OCI-M2 (cell line): Measurements from ENCODE around the gene WDR81.
"Not testable (repeated sequence)": the region's sequence is repeated elsewhere in the genome, so short reads cannot be mapped to it uniquely, and the experiment has no call there.

ENCODE experiments used
- DNase-seq: peaks from one replicate; lab custom pipeline; 2025; ENCODE audit not compliant: unreplicated experiment; lab: John Stamatoyannopoulos, UW

WDR81 gene

GRCh38 chr17:1753767-1754429 lies 29.4 kb downstream of the WDR81 start:
- no peak for DNase-seq

DNA sequence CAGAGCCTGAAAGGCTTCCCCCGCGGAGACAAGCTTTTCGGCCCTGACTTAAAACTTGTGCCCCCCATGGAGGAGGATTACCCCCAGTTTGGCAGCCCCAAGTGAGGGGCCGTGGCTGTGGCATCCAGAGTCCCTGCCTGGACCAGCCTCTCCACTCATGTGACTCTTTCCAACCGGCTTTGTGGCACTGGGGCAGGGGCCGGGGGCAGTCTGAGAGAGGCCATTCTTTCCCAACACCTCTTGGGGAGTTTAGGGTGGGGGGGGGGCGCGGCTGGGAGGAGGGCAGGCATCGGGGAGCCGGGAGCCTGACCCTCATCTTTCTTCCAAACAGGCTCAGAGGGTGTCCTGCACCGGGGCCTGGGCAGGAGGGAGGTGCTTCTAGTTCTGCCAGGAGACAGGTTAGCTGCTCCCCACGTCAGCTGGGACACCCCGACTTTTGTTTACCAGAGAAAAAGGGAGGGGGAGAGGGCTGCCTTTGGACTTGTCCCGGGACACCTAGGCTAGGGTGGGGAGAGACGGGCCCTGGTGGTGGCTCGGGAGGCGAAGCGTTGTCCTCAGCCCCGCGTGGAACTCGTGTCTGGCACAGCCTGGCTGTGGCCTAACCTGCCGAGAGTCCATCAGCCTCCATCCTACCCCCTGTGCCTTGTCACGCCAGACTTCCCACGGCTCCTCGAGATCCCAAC lies 30.1 kb downstream of the WDR81 start:
- no peak for DNase-seq

DNA sequence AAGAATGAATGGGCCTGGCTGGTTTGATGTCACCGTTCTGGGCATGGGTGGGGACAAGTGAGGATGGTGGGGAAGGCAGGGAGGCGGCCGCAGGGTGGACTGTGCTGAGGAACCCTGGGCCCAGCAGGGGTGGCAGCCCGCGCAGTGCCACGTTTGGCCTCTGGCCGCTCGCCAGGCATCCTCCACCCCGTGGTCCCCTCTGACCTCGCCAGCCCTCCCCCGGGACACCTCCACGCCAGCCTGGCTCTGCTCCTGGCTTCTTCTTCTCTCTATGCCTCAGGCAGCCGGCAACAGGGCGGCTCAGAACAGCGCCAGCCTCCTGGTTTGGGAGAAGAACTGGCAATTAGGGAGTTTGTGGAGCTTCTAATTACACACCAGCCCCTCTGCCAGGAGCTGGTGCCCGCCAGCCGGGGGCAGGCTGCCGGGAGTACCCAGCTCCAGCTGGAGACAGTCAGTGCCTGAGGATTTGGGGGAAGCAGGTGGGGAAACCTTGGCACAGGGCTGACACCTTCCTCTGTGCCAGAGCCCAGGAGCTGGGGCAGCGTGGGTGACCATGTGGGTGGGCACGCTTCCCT lies 30.8 kb downstream of the WDR81 start:
- DNase-seq = no peak

GRCh38 chr17:1755827-1756262 lies 31.3 kb downstream of the WDR81 start:
- no peak for DNase-seq

DNA sequence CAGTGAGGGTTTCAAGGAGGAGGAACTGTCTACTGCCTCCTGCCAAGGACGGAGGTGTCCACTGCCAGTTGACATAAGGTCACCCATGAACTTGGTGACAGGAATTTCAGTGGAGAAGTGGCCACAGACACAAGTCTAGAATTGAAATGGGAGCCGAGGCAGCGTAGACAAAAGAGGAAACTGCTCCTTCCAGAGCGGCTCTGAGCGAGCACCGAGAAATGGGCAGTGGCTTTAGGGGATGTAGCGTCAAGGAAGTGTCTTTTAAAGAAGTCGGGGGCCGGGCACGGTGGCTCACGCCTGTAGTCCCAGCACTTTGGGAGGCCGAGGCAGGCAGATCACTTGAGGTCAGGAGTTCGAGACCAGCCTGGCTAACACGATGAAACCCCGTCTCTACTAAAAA lies 34.3 kb downstream of the WDR81 start:
- no peak for DNase-seq

DNA sequence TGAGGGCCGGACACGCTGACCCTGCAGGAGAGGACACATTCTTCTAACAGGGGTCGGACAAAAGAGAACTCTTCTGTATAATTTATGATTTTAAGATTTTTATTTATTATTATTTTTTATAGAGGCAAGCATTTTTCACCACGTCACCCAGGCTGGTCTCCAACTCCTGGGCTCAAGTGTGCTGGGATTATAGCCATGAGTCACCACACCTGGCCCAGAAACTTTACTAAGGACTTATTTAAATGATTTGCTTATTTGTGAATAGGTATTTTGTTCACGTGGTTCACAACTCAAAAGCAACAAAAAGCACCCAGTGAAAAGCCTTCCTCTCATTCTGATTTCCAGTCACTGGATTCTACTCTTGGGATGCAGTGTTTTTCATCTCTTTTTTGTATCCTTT lies 35.0 kb downstream of the WDR81 start:
- no peak for DNase-seq

DNA sequence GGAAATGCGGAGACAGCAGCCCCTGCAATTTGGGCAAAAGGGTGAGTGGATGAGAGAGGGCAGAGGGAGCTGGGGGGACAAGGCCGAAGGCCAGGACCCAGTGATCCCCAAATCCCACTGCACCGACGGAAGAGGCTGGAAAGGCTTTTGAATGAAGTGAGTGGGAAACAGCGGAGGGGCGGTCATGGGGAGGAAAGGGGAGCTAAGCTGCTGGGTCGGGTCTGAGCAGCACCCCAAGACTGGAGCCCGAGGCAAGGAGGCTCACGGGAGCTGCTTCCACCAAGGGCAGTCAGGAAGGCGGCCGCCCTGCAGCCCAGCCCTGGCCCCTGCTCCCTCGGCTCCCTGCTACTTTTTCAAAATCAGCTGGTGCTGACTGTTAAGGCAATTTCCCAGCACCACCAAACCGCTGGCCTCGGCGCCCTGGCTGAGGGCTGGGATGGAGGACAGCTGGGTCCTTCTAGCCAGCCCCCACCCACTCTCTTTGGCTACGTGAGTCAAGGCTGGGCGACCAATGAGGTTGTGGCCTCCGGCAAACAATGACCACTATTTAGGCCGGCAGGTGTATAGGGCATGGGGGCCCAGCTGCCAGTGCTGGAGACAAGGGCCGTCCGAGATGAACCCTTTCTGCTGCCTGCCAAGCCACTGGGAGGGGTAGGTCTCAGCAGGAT lies 37.9 kb downstream of the WDR81 start:
- no peak for DNase-seq

DNA sequence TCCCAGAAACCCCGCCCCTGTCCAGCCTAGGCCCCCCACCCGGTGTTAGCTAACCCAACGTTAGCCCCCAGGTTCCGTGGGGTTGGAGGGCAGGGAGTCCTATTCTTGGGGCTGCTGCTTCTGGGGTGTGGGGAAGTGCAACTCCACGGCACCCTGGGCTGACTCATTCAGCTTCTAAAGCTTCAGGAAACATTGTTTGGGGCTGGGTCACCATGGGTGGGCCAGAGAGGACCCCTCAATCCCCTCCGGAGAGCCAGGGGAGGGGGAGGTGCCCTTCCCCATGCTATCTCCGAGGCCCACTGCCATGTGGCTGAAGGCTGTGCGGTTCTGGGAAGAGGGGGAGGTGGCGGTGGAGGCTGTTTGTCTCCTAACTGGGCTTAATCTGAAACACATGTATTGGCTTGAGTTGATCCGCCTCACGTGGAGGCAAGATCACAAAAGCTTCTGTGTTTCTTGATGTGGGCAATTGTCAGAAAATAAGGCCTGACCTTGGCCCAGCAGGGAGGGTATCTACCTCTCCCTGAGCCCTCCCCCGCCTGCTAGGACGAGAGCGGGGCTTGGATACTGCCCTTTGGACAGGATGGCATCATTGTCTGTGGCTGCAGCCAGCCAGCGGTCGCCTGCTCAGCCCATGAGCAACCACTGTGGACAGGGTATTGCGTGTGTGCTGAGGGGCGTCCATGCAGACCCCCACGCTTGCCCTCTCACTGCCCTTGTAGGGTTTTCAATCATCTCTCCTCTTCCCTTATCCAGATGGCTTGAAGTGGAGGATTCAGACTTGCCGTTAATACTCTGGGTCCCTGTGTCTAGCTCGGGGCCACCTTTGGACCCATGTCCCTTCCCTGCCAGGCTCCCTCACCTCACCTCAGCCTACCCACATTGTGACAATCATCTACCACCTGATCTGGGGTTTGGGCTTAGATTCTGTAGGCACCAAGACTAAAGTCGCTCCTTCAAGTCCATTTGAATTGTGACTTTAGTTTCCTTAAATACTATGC lies 38.7 kb downstream of the WDR81 start:
- no peak for DNase-seq

GRCh38 chr17:1764284-1764683 lies 39.8 kb downstream of the WDR81 start:
- DNase-seq = no peak

DNA sequence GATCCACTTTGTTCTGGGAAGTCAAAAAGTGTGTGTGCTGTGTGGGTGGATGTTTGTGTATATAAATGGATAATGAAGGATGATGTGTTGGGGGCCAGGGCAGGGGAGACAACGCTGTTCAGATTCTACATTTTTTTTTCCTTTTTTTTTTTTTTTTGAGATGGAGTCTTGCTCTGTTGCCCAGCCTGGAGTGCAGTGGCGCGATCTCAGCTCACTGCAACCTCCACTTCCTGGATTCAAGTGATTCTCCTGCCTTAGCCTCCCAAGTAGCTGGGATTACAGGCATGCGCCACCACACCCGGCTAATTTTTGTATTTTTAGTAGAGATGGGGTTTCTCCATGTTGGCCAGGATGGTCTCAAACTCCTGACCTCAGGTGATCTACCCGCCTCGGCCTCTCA lies 40.2 kb downstream of the WDR81 start:
- not testable (repeated sequence) for DNase-seq

- DNase-seq = no peak
These were observed 41.1 kb downstream of the WDR81 start for GRCh38 chr17:1765576-1765975.

- no peak for DNase-seq
These were observed 42.1 kb downstream of the WDR81 start for GRCh38 chr17:1766382-1767135.

DNA sequence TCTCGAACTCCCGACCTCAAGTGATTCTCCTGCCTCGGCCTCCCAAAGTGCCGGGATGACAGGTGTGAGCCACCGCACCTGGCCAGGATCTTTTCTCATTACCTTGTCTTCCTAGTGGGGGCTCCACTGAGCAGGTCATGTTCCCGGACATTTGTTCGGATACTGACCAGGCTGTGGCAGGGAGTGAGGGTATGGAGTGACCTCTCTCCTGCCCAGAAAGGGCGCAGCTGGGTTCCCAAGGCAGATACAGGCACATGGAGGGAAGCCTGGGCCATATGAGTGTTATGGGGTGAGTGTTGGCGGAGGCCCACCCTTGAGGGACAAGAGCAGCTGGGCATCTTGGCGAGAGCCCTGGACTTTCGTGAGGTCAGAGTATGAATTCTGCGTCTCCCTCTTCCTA lies 42.9 kb downstream of the WDR81 start:
- DNase-seq = no peak

DNA sequence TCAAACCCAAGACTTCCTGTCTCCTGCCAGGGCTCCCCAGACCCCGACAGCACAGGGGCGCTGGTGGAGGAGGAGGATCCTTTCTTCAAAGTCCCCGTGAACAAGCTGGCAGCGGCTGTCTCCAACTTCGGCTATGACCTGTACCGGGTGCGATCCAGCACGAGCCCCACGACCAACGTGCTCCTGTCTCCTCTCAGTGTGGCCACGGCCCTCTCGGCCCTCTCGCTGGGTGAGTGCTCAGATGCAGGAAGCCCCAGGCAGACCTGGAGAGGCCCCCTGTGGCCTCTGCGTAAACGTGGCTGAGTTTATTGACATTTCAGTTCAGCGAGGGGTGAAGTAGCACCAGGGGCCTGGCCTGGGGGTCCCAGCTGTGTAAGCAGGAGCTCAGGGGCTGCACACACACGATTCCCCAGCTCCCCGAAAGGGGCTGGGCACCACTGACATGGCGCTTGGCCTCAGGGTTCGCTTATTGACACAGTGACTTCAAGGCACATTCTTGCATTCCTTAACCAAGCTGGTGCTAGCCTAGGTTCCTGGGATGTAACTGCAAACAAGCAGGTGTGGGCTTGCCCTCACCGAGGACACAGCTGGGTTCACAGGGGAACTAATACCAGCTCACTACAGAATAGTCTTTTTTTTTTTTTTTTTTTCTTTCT lies 45.4 kb downstream of the WDR81 start:
- no peak for DNase-seq

- DNase-seq = not testable (repeated sequence)
These were observed 48.6 kb downstream of the WDR81 start for GRCh38 chr17:1773000-1773695.

DNA sequence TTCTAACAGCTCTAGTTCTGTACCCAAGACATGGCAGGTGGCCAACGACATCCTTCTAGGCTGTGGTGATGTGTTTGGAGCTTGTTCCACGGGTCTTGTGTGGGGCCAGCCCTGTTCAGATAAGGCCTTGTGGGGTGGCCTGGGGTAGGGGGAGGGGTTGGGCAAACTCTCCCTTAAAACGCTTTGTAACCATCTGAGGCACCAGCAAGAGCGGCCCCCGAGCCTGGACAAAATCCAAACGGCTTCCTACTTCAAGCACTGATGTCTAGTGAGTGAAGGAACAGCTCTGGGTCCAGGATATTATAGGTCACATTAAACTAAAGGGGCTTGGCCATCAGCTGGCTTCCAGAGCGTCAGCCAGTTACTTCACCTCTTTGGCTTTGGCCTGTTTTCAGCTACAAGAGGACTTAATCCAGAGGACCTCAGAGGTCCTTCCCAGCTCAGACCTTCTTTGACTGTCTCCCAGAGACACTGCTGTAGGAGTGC lies 49.2 kb downstream of the WDR81 start:
- DNase-seq = no peak

- DNase-seq = no peak
These were observed 50.1 kb downstream of the WDR81 start for GRCh38 chr17:1774390-1775176.

GRCh38 chr17:1776328-1776727 lies 51.8 kb downstream of the WDR81 start:
- no peak for DNase-seq
